Kidney epithelial cell (primary cell): Measurements from ENCODE around the gene STAT2. TPM values are rescaled to one million over a fixed set of nuclear protein-coding genes. Genes with fewer than 3 reads are reported as not detected.

Experiments
- DNase-seq: peaks from one replicate; pipeline ENCODE4 v3.0.0-alpha.2; 2010; ENCODE audit warnings: low read depth
- H3K27me3 ChIP-seq: 2 replicates; pipeline ENCODE4 v1.6.0; 2011; ENCODE audit warnings: low read length; ENCODE audit not compliant: control insufficient read depth, insufficient read depth
- H3K36me3 ChIP-seq: 2 replicates; pipeline ENCODE4 v1.5.1; 2011; ENCODE audit warnings: low read length; ENCODE audit not compliant: control insufficient read depth, insufficient read depth
- H3K4me3 ChIP-seq: 2 replicates; pipeline ENCODE4 v1.5.1; 2011; ENCODE audit warnings: low read depth, mild to moderate bottlenecking, control low read depth, low read length
- total RNA-seq: library from RNA; depleted of rRNA; stranded (reverse); fragments of >200 nt; gene quantifications from 2 replicates; pipeline ENCODE4 v1.2.3, GENCODE V29; 2015
- TF ChIP-seq, protein P1 (sequence below): IDR thresholded peaks from 2 replicates; pipeline ENCODE4 v1.5.1; 2011; ENCODE audit warnings: mild to moderate bottlenecking, moderate library complexity, low read length, control low read depth, inconsistent platforms; ENCODE audit not compliant: insufficient read depth, poor library complexity, severe bottlenecking

STAT2 gene
- total RNA-seq, 1 donor from 2014 or later = 125 TPM

- Histone ChIP-seq H3K4me3 (peak within 1 kb of the TSS; percentile 86), H3K27me3 (no peaks in the 10 kb centered on the region), H3K36me3 (peaks cover 2% of the 10 kb centered on the region)
- TF ChIP-seq, protein P1, sequence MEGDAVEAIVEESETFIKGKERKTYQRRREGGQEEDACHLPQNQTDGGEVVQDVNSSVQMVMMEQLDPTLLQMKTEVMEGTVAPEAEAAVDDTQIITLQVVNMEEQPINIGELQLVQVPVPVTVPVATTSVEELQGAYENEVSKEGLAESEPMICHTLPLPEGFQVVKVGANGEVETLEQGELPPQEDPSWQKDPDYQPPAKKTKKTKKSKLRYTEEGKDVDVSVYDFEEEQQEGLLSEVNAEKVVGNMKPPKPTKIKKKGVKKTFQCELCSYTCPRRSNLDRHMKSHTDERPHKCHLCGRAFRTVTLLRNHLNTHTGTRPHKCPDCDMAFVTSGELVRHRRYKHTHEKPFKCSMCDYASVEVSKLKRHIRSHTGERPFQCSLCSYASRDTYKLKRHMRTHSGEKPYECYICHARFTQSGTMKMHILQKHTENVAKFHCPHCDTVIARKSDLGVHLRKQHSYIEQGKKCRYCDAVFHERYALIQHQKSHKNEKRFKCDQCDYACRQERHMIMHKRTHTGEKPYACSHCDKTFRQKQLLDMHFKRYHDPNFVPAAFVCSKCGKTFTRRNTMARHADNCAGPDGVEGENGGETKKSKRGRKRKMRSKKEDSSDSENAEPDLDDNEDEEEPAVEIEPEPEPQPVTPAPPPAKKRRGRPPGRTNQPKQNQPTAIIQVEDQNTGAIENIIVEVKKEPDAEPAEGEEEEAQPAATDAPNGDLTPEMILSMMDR = no peak
- DNase-seq = peak; percentile 84
These were observed 59.9 kb downstream of the STAT2 start, which contains the start of gene CS for GRCh38 chr12:56299853-56300643. Gene CS, minus strand, starts transcription at chr12:56300330. Its CDS starts 129 bp downstream, at chr12:56300201.

DNA sequence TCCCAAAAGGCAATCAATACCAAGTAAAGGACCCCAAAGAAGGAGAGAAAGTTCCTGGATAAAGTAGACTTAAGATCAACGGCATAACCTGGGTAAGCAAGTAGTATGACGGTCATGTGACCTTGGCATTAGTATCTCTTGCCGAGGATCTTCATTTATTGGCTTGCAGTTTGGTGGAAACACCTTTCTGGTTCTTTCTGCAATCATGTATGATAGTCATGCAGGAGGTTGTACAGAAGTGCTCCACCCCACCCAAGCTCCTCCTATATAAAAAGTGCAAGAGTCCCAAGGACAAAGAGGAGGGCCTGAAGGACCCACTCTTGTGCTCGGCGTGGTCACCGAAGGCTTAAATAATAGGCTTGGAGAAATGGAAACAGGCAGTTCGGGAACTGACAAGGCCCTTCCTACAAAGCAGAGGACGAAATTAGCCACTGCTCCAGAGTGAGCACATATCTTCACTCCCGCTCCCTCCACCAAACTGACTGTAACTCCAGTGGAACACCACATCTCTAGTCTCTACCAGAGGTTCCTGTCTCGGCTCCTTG, 60.5 kb downstream of the STAT2 start:
- Histone ChIP-seq H3K4me3 (peak overlapping the region; percentile 86), H3K36me3 (peaks cover 1% of the 10 kb centered on the region), H3K27me3 (no peaks in the 10 kb centered on the region)
- TF ChIP-seq, protein P1 = no peak
- DNase-seq = no peak

DNA sequence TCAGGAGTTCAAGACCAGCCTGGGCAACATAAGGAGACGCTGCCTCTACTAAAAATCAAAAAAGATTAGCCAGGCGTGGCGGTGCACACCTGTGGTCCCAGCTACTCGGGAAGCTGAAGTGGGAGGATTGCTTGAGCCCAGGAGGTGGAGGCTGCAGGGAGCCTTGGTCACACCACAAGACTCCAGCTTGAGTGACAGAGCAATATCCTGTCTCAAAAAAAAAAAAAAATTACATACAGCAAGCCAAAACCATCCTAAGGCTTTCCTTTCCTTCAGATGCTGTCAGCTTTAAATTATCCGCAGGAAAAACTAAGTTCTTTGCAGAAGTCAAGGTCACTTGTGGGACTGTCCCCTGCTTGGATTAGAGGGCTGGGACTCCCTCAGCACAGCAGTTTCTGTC, 61.1 kb downstream of the STAT2 start:
- TF ChIP-seq, protein P1 = no peak
- peak overlapping the region; percentile 86 for H3K4me3 ChIP-seq
- no peak for DNase-seq

DNA sequence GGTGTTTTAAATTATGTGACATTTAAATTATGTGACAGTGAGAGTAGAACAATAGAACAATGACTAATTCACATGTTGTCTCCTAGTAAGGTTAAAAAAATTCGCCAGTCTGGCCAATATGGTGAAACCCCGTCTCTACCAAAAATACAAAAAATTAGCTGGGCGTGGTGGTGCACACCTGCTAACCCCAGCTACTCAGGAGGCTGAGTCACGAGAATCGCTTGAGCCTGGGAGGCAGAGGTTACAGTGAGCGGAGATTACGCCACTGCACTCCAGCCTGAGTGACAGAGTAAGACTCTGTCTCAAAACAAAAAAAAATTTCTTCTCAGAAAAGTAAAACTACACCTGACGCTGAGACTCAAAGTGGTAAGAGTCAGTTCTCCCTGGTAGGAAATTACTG, 62.5 kb downstream of the STAT2 start:
- Histone ChIP-seq H3K27me3 (no peaks in the 10 kb centered on the region), H3K36me3 (no peaks in the 10 kb centered on the region), H3K4me3 (no peak overlapping the region)
- DNase-seq = no peak
- TF ChIP-seq, protein P1 = no peak

More for the DNA sequence above, 61.1 kb downstream of the STAT2 start:
- no peaks in the 10 kb centered on the region for H3K27me3 ChIP-seq
- no peaks in the 10 kb centered on the region for H3K36me3 ChIP-seq

DNA sequence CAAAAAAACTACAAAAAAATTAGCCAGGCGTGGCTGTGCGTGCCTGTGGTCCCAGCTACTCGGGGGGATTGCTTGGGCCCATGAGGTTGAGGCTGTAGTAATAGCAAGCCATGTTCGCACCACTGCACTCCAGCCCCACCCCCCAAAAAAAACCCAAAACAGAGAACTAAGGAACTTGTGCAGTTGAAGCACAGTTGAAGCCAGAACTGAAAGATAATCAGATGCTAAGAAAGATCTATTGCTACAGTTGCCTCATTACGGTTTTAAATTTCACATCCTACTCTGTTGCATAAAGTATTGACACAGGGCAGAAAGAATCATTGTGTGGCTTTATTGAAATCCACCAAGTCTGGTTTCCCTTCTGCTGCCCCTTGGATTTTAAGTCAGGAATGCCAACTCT, 63.6 kb downstream of the STAT2 start:
- Histone ChIP-seq H3K36me3 (no peaks in the 10 kb centered on the region), H3K4me3 (no peak overlapping the region), H3K27me3 (no peaks in the 10 kb centered on the region)
- TF ChIP-seq, protein P1 = no peak
- no peak for DNase-seq
